IMR-90 (cell line): ENCODE data around the gene FITM2. TPM values are rescaled to one million over a fixed set of nuclear protein-coding genes. Genes with fewer than 3 reads are reported as not detected.

Source experiments
- ATAC-seq: fragments of 200-7000 bp; cut with Tn5 transposase; 2 replicates; pipeline ENCODE4 v1.9.1; 2020; ENCODE audit warnings: low read depth, mild to moderate bottlenecking, moderate library complexity
- BruUV-seq: library from RNA; stranded (reverse); fragments of 400-500 nt; replicated peaks from 2 replicates; lab custom pipeline; 2021; lab: Mats Ljungman, UMichigan
- CTCF ChIA-PET: fragments of 300-600 bp; formaldehyde crosslinking; extraction: SDS; loops from one replicate; lab custom pipeline; 2021; ENCODE audit warnings: antibody characterized with exemption; lab: Yijun Ruan, JAX
- POLR2A ChIA-PET: fragments of 300-600 bp; sonication (Branson Sonifier 250); formaldehyde crosslinking; loops from one replicate; lab custom pipeline; 2022; ENCODE audit warnings: antibody characterized with exemption; ENCODE audit not compliant: unreplicated experiment; lab: Charles Lee
- DNase-seq: peaks from one replicate; pipeline ENCODE4 v3.0.0; 2013
- H2AFZ ChIP-seq: replicated peaks from 2 replicates; pipeline ENCODE3; 2013; ENCODE audit warnings: low read length, mild to moderate bottlenecking; ENCODE audit not compliant: poor library complexity
- H2AK5ac ChIP-seq: 2 replicates; pipeline ENCODE4 v1.6.1; 2013; ENCODE audit warnings: low read depth, low read length, inconsistent platforms
- H2AK9ac ChIP-seq: replicated peaks from 2 replicates; pipeline ENCODE3; 2013; ENCODE audit warnings: mild to moderate bottlenecking, low read depth, low read length, moderate library complexity; ENCODE audit not compliant: poor library complexity
- H2BK120ac ChIP-seq: 2 replicates; pipeline ENCODE4 v1.6.1; 2013; ENCODE audit warnings: low read depth, low read length, inconsistent platforms
- H2BK15ac ChIP-seq: 3 replicates; pipeline ENCODE4 v1.6.1; 2013; ENCODE audit warnings: low read depth, low read length, inconsistent platforms
- H2BK20ac ChIP-seq: 2 replicates; pipeline ENCODE4 v1.6.1; 2013; ENCODE audit warnings: low read depth, mild to moderate bottlenecking, inconsistent platforms, low read length, moderate library complexity
- H2BK5ac ChIP-seq: 2 replicates; pipeline ENCODE4 v1.6.1; 2013; ENCODE audit warnings: mild to moderate bottlenecking, low read depth, low read length, inconsistent platforms; ENCODE audit not compliant: poor library complexity, severe bottlenecking
- H3K14ac ChIP-seq: replicated peaks from 2 replicates; pipeline ENCODE4 v1.6.1; 2013; ENCODE audit warnings: low read depth, low read length, inconsistent platforms
- H3K18ac ChIP-seq: 2 replicates; pipeline ENCODE4 v1.6.1; 2013; ENCODE audit warnings: low read depth, low read length, control low read depth
- H3K23ac ChIP-seq: 2 replicates; pipeline ENCODE4 v1.6.1; 2013; ENCODE audit warnings: low read depth, low read length, inconsistent platforms
- H3K27ac ChIP-seq: 2 replicates; pipeline ENCODE4 v1.5.1; 2013; ENCODE audit warnings: mild to moderate bottlenecking, control low read depth, low read length; ENCODE audit not compliant: insufficient read depth
- H3K27me3 ChIP-seq: 2 replicates; pipeline ENCODE4 v1.6.1; 2013; ENCODE audit warnings: low read length; ENCODE audit not compliant: control insufficient read depth, insufficient read depth
- H3K36me3 ChIP-seq: 2 replicates; pipeline ENCODE4 v1.6.1; 2013; ENCODE audit warnings: low read length, mixed read lengths; ENCODE audit not compliant: control insufficient read depth, insufficient read depth
- H3K4ac ChIP-seq: 2 replicates; pipeline ENCODE4 v1.6.1; 2013; ENCODE audit warnings: low read depth, low read length, inconsistent platforms
- H3K4me1 ChIP-seq: 2 replicates; pipeline ENCODE4 v1.6.1; 2013; ENCODE audit warnings: low read length, mixed read lengths; ENCODE audit not compliant: control insufficient read depth, insufficient read depth
- H3K4me2 ChIP-seq: 2 replicates; pipeline ENCODE4 v1.6.1; 2013; ENCODE audit warnings: low read depth, mild to moderate bottlenecking, control low read depth, low read length, moderate library complexity
- H3K4me3 ChIP-seq: 2 replicates; pipeline ENCODE4 v1.5.1; 2013; ENCODE audit warnings: low read depth, mild to moderate bottlenecking, control low read depth, low read length, moderate library complexity; ENCODE audit not compliant: insufficient read depth
- H3K56ac ChIP-seq: 2 replicates; pipeline ENCODE4 v1.6.1; 2013; ENCODE audit warnings: low read length, inconsistent platforms; ENCODE audit not compliant: insufficient read depth; ENCODE audit errors: extremely low read depth
- H3K79me1 ChIP-seq, 2 experiments: 2 replicates each; pipeline ENCODE4 v1.6.1; 2013; ENCODE audit warnings: low read length in 2 of 2, inconsistent platforms in 1 of 2, low read depth in 1 of 2
- H3K9ac ChIP-seq: 2 replicates; pipeline ENCODE4 v1.6.1; 2013; ENCODE audit warnings: low read depth, low read length, control low read depth
- H3K9me1 ChIP-seq: 2 replicates; pipeline ENCODE4 v1.6.1; 2013; ENCODE audit warnings: low read length, inconsistent platforms; ENCODE audit not compliant: insufficient read depth
- H3K9me3 ChIP-seq: 2 replicates; pipeline ENCODE4 v1.6.1; 2013; ENCODE audit warnings: low read length; ENCODE audit not compliant: control insufficient read depth, insufficient read depth
- H4K20me1 ChIP-seq: 2 replicates; pipeline ENCODE4 v1.6.1; 2013; ENCODE audit warnings: low read length, inconsistent platforms; ENCODE audit not compliant: insufficient read depth
- H4K5ac ChIP-seq: 2 replicates; pipeline ENCODE4 v1.6.1; 2013; ENCODE audit warnings: mild to moderate bottlenecking, low read depth, low read length, control low read depth
- H4K8ac ChIP-seq, 2 experiments: 2 replicates each; pipeline ENCODE4 v1.6.1; 2013; ENCODE audit warnings: low read depth in 2 of 2, low read length in 2 of 2, control low read depth in 1 of 2, inconsistent platforms in 1 of 2
- H4K91ac ChIP-seq: 2 replicates; pipeline ENCODE4 v1.6.1; 2013; ENCODE audit warnings: low read depth, low read length, inconsistent platforms; ENCODE audit not compliant: insufficient read depth
- BHLHE40 ChIP-seq: fragments of 150-350 bp; IDR thresholded peaks from 2 replicates; pipeline ENCODE4 v1.6.1; 2016; ENCODE audit warnings: mild to moderate bottlenecking, low read depth, low read length
- CEBPB ChIP-seq: IDR thresholded peaks from 2 replicates; pipeline ENCODE4 v1.6.1; 2012; ENCODE audit warnings: low read depth, low read length, improper control_type of control experiment
- CHD1 ChIP-seq: IDR thresholded peaks from 2 replicates; pipeline ENCODE4 v1.6.1; 2012; ENCODE audit warnings: low read depth, low read length, improper control_type of control experiment
- FOS ChIP-seq: fragments of 150-350 bp; IDR thresholded peaks from 2 replicates; pipeline ENCODE4 v1.6.1; 2016; ENCODE audit warnings: low read depth, low read length
- MAFK ChIP-seq: IDR thresholded peaks from 2 replicates; pipeline ENCODE4 v1.6.1; 2012; ENCODE audit warnings: low read depth, low read length, improper control_type of control experiment
- MAZ ChIP-seq: IDR thresholded peaks from 2 replicates; pipeline ENCODE4 v1.6.1; 2012; ENCODE audit warnings: low read depth, mild to moderate bottlenecking, low read length, improper control_type of control experiment, moderate library complexity, borderline replicate concordance
- MXI1 ChIP-seq: IDR thresholded peaks from 2 replicates; pipeline ENCODE4 v1.6.1; 2012; ENCODE audit warnings: low read depth, mild to moderate bottlenecking, low read length, moderate library complexity, borderline replicate concordance
- NFE2L2 ChIP-seq: fragments of 150-350 bp; IDR thresholded peaks from 2 replicates; pipeline ENCODE4 v1.6.1; 2016; ENCODE audit warnings: low read depth, mild to moderate bottlenecking, low read length
- POLR2A ChIP-seq: IDR thresholded peaks from 2 replicates; pipeline ENCODE4 v1.6.1; 2012; ENCODE audit warnings: mild to moderate bottlenecking, low read depth, low read length
- RAD21 ChIP-seq: IDR thresholded peaks from 2 replicates; pipeline ENCODE4 v1.6.1; 2012; ENCODE audit warnings: low read length, improper control_type of control experiment
- RCOR1 ChIP-seq: IDR thresholded peaks from 2 replicates; pipeline ENCODE4 v1.6.1; 2012; ENCODE audit warnings: mild to moderate bottlenecking, low read length, improper control_type of control experiment; ENCODE audit not compliant: insufficient replicate concordance
- RFX5 ChIP-seq: IDR thresholded peaks from 2 replicates; pipeline ENCODE4 v1.8.0; 2012; ENCODE audit warnings: low read depth, mild to moderate bottlenecking, low read length, moderate library complexity
- SMC3 ChIP-seq: fragments of 150-350 bp; IDR thresholded peaks from 2 replicates; pipeline ENCODE4 v1.6.1; 2016; ENCODE audit warnings: low read depth, mild to moderate bottlenecking, antibody characterized with exemption, low read length, moderate library complexity
- WGBS, 2 experiments: methylation state at CpG; one replicate each; pipeline versions ENCODE4 v1.1.5 to v1.1.7; 2013; ENCODE audit warnings: missing lambda C conversion rate in 2 of 2; ENCODE audit not compliant: insufficient read length in 1 of 2; ENCODE audit errors: extremely low coverage in 2 of 2; 5-methylcytosine and 5-hydroxymethylcytosine counted together
- dilution Hi-C: fragments of 300-500 bp; cut with HindIII; formaldehyde crosslinking; loops from one replicate; pipeline ENCODE4 v1.14.3; 2018; ENCODE audit warnings: low sequenced_read_pairs; ENCODE audit not compliant: unreplicated experiment
- in situ Hi-C: fragments of 300-500 bp; cut with MboI; formaldehyde crosslinking; loops from 3 replicates; pipeline ENCODE4 v1.14.3; 2019; ENCODE audit warnings: low sequenced_read_pairs, inconsistent platforms, mixed read lengths
- intact Hi-C: fragments of 100-400 bp; cut with micrococcal nuclease; formaldehyde crosslinking; loops from 2 replicates; pipeline ENCODE4 v1.10.0; 2022
- polyA plus RNA-seq, 3 experiments: library from polyadenylated mRNA; depleted of rRNA; stranded (reverse); fragments of >200 nt; gene quantifications; 2 replicates each; pipeline ENCODE4 v1.2.3, GENCODE V29; 2012; ENCODE audit warnings: low replicate concordance in 1 of 3
- total RNA-seq: library from RNA; depleted of rRNA; stranded (reverse); fragments of >200 nt; gene quantifications from 2 replicates; pipeline ENCODE4 v1.2.3, GENCODE V29; 2012
- TF ChIP-seq, protein P1 (sequence below): fragments of 150-350 bp; IDR thresholded peaks from 2 replicates; pipeline ENCODE4 v1.6.1; 2017; ENCODE audit warnings: mild to moderate bottlenecking, antibody characterized with exemption, low read length, low read depth
- TF ChIP-seq, protein P2 (sequence below): fragments of 150-350 bp; IDR thresholded peaks from 2 replicates; pipeline ENCODE4 v1.6.1; 2016; ENCODE audit warnings: low read depth, mild to moderate bottlenecking, low read length, moderate library complexity, borderline replicate concordance
- TF ChIP-seq, protein P3 (sequence below): conservative IDR thresholded peaks from 2 replicates; pipeline ENCODE4 v1.5.1; 2012; ENCODE audit warnings: mild to moderate bottlenecking, low read depth, low read length, improper control_type of control experiment

The FITM2 gene
- total and polyA plus RNA-seq, 2 of the 4 experiments (the other 2 are of a cell fraction), result 3.4 to 6.5 TPM

DNA sequence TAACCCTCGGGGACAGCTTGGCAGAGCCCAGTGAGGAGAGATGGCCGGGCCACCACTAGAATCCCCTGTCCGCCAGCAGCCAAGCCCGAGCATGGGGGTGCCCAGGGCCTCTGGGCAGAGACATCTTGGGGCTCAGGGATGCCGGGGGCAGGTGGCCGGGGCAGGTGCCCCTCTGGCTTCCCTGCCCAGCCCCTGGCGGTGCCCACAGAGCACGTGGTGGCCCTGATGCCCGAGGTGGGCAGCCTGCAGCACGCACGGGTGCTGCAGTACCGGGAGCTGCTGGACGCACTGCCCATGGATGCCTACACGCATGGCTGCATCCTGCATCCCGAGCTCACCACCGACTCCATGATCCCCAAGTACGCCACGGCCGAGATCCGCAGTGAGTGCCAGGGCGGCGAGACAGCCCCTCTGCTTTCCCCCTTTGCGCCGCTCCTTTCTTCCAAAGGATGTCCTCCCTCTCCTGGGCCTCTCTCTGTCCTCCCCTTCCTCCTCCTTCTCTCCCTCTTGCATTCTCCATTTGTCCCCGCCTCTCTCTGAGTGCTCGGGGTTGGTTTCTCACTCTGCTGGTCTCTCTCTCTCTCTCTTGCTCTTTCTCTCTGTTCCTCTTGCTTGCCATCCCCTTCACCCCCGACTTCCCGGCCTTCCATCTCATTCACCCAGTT lies 52.6 kb downstream of the FITM2 start:
- Histone ChIP-seq H3K36me3 (no peaks in the 10 kb centered on the region), H3K18ac (no peak overlapping the region), H3K4me3 (no peak overlapping the region), H4K8ac (no peak overlapping the region), H3K9ac (no peak overlapping the region), H3K27me3 (peaks cover 7% of the 10 kb centered on the region; the same call in 1 of the 2 replicates), H3K14ac (no peak overlapping the region), H4K91ac (no peak overlapping the region), H2BK15ac (no peak overlapping the region), H3K9me1 (no peaks in the 10 kb centered on the region; the same call in 1 of the 2 replicates), H2BK5ac (no peak overlapping the region), H3K4me2 (no peak overlapping the region), H4K5ac (no peak overlapping the region), H2BK120ac (no peak overlapping the region), H3K27ac (no peak overlapping the region), H2AK9ac (peak overlapping the region; percentile 28), H2BK20ac (no peak overlapping the region), H2AK5ac (no peak overlapping the region), H3K56ac (no peak overlapping the region), H3K4me1 (no peaks in the 10 kb centered on the region), H3K79me1 (no peaks in the 10 kb centered on the region), H2AFZ (no peak overlapping the region), H3K4ac (no peak overlapping the region), H3K9me3 (no peaks in the 10 kb centered on the region), H4K20me1 (no peaks in the 10 kb centered on the region), H3K23ac (no peak overlapping the region)
- intact Hi-C loops, result no loop called here
- TF ChIP-seq RAD21 (no peak), MAFK (no peak), MXI1 (no peak), RFX5 (no peak), POLR2A (no peak), BHLHE40 (no peak), SMC3 (no peak), MAZ (no peak), FOS (no peak), CHD1 (no peak), RCOR1 (no peak), CEBPB (no peak), NFE2L2 (no peak)
- TF ChIP-seq, protein P1, sequence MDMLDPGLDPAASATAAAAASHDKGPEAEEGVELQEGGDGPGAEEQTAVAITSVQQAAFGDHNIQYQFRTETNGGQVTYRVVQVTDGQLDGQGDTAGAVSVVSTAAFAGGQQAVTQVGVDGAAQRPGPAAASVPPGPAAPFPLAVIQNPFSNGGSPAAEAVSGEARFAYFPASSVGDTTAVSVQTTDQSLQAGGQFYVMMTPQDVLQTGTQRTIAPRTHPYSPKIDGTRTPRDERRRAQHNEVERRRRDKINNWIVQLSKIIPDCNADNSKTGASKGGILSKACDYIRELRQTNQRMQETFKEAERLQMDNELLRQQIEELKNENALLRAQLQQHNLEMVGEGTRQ, result no peak
- TF ChIP-seq, protein P2, sequence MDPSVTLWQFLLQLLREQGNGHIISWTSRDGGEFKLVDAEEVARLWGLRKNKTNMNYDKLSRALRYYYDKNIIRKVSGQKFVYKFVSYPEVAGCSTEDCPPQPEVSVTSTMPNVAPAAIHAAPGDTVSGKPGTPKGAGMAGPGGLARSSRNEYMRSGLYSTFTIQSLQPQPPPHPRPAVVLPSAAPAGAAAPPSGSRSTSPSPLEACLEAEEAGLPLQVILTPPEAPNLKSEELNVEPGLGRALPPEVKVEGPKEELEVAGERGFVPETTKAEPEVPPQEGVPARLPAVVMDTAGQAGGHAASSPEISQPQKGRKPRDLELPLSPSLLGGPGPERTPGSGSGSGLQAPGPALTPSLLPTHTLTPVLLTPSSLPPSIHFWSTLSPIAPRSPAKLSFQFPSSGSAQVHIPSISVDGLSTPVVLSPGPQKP, result no peak
- TF ChIP-seq, protein P3, sequence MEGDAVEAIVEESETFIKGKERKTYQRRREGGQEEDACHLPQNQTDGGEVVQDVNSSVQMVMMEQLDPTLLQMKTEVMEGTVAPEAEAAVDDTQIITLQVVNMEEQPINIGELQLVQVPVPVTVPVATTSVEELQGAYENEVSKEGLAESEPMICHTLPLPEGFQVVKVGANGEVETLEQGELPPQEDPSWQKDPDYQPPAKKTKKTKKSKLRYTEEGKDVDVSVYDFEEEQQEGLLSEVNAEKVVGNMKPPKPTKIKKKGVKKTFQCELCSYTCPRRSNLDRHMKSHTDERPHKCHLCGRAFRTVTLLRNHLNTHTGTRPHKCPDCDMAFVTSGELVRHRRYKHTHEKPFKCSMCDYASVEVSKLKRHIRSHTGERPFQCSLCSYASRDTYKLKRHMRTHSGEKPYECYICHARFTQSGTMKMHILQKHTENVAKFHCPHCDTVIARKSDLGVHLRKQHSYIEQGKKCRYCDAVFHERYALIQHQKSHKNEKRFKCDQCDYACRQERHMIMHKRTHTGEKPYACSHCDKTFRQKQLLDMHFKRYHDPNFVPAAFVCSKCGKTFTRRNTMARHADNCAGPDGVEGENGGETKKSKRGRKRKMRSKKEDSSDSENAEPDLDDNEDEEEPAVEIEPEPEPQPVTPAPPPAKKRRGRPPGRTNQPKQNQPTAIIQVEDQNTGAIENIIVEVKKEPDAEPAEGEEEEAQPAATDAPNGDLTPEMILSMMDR, result no peak
- dilution Hi-C loops, result no loop called here
- BruUV-seq, result no TSS peak
- ChIA-PET POLR2A (no interaction called here), CTCF (no interaction called here)
- ATAC-seq, result no peak
- in situ Hi-C loops, result no loop called here
- WGBS, 2 experiments, result 61% methylated on average over 14 of the region's 28 CpGs; no CpG with 5 or more reads in 1 of the 2 experiments
- no peak for DNase-seq
